ENCODE data around the gene NFU1. TPM values are rescaled to one million over a fixed set of nuclear protein-coding genes. Genes with fewer than 3 reads are reported as not detected.

The NFU1 gene
- total and polyA plus RNA-seq, 9 of the 15 experiments (the other 6 are each of a cell fraction or from before 2014, with no cell fraction given) = 33.3 to 61.8 (median 53.7) TPM

GRCh38 chr2:69471793-69472192 lies 34.6 kb upstream of the NFU1 start:
- no peak overlapping the region for H3K4me2 ChIP-seq (ENCODE audit: insufficient read depth, low read length)
- FAIRE-seq (no peak), ATAC-seq (no peak), DNase-seq (ENCODE audit: extremely low read depth in 1 of 4, low spot score in 3 of 4) (no peak)
- no TSS peak for BruUV-seq (replicated peaks)
- H4K20me1 ChIP-seq (replicated peaks; ENCODE audit: control insufficient read depth, insufficient read depth, low read length) = no peaks in the 10 kb centered on the region
- no peaks in the 10 kb centered on the region for H3K9me1 ChIP-seq (ENCODE audit: control insufficient read depth, insufficient read depth, low read length)
- H3K4me3 ChIP-seq = no peak overlapping the region
- no peak overlapping the region for H2AFZ ChIP-seq (ENCODE audit: low read depth, low read length)
- in situ Hi-C loops (cut with MboI) = no loop called here
- H3K4me1 ChIP-seq (replicated peaks in 1 of 2; ENCODE audit: control insufficient read depth in 2 of 2, insufficient read depth in 2 of 2, low read length in 2 of 2) = no peaks in the 10 kb centered on the region
- H3K27ac ChIP-seq (ENCODE audit: extremely low read depth, low read depth, low read length) = no peak overlapping the region
- H3K9ac ChIP-seq (ENCODE audit: insufficient read depth in 1 of 2, low read depth in 2 of 2, low read length in 2 of 2) = no peak overlapping the region
- intact Hi-C loops (cut with micrococcal nuclease) = no loop called here
- H3K36me3 ChIP-seq (ENCODE audit: control insufficient read depth, insufficient read depth, low read length) = no peaks in the 10 kb centered on the region
- H3K79me2 ChIP-seq (ENCODE audit: control insufficient read depth, insufficient read depth, low read length) = no peaks in the 10 kb centered on the region
- CTCF ChIA-PET (ENCODE audit: low intra/inter-chr PET ratio) = no interaction called here
- POLR2A ChIA-PET = no interaction called here
- no peak for TF ChIP-seq HDAC2 (IDR thresholded peaks at IDR 0.05)
- no peaks in the 10 kb centered on the region for H3K27me3 ChIP-seq (ENCODE audit: control insufficient read depth in 2 of 2, insufficient read depth in 2 of 2, low read length in 2 of 2)
- WGBS (ENCODE audit: insufficient coverage, low coverage, missing lambda C conversion rate) = 42% methylated on average over 2 of the region's 2 CpGs
- no peaks in the 10 kb centered on the region for H3K9me3 ChIP-seq (replicated peaks; ENCODE audit: control insufficient read depth, insufficient read depth, low read depth, low read length)

- BruUV-seq (replicated peaks) = no TSS peak
Observed at GRCh38 chr2:69470911-69471310, 33.7 kb upstream of the NFU1 start.

More at GRCh38 chr2:69470911-69471310, 33.7 kb upstream of the NFU1 start:
- Histone ChIP-seq H3K9me3 (replicated peaks; ENCODE audit: control insufficient read depth, insufficient read depth, low read depth, low read length) (no peaks in the 10 kb centered on the region), H3K79me2 (ENCODE audit: control insufficient read depth, insufficient read depth, low read length) (no peaks in the 10 kb centered on the region), H3K36me3 (ENCODE audit: control insufficient read depth, insufficient read depth, low read length) (no peaks in the 10 kb centered on the region), H3K9ac (ENCODE audit: insufficient read depth in 1 of 2, low read depth in 2 of 2, low read length in 2 of 2) (no peak overlapping the region), H2AFZ (ENCODE audit: low read depth, low read length) (no peak overlapping the region), H3K27me3 (ENCODE audit: control insufficient read depth in 2 of 2, insufficient read depth in 2 of 2, low read length in 2 of 2) (no peaks in the 10 kb centered on the region), H3K27ac (ENCODE audit: extremely low read depth, low read depth, low read length) (no peak overlapping the region), H3K9me1 (ENCODE audit: control insufficient read depth, insufficient read depth, low read length) (no peaks in the 10 kb centered on the region), H3K4me1 (replicated peaks in 1 of 2; ENCODE audit: control insufficient read depth in 2 of 2, insufficient read depth in 2 of 2, low read length in 2 of 2) (no peaks in the 10 kb centered on the region), H4K20me1 (replicated peaks; ENCODE audit: control insufficient read depth, insufficient read depth, low read length) (no peaks in the 10 kb centered on the region), H3K4me3 (no peak overlapping the region), H3K4me2 (ENCODE audit: insufficient read depth, low read length) (no peak overlapping the region)
- FAIRE-seq (no peak), ATAC-seq (no peak), DNase-seq (ENCODE audit: extremely low read depth in 1 of 4, low spot score in 3 of 4) (no peak)
- no peak for TF ChIP-seq ATF1 (CRISPR knock-in tag; IDR thresholded peaks at IDR 0.05)
- no peak for TF ChIP-seq ATF1 (tag; IDR thresholded peaks at IDR 0.05)
- TF ChIP-seq TOE1 (IDR thresholded peaks at IDR 0.05; ENCODE audit: borderline replicate concordance) = no peak
- no peak for TF ChIP-seq TOE1 (CRISPR knock-in tag; IDR thresholded peaks at IDR 0.05; ENCODE audit: borderline replicate concordance, low read depth)
- no peak for TF ChIP-seq SIN3A (IDR thresholded peaks at IDR 0.05; ENCODE audit: borderline replicate concordance in 2 of 2, control insufficient read depth in 1 of 2, low read depth in 2 of 2, low read length in 2 of 2)
- TF ChIP-seq ZNF280A (IDR thresholded peaks at IDR 0.05; ENCODE audit: low read depth, partially characterized antibody) = no peak
- TF ChIP-seq BDP1 (IDR thresholded peaks at IDR 0.05; ENCODE audit: insufficient read depth, insufficient read length) = no peak
- no peak for TF ChIP-seq NCOA6 (IDR thresholded peaks at IDR 0.05)
- intact Hi-C loops (cut with micrococcal nuclease) (no loop called here), in situ Hi-C loops (cut with MboI) (no loop called here)
- ChIA-PET CTCF (ENCODE audit: low intra/inter-chr PET ratio) (no interaction called here), POLR2A (interaction anchor here (1.6 kb wide), 1 partner anchor 11 kb away, joined by 4 read pairs; no protein-coding TSS in a partner anchor)
- 29% methylated on average over 5 of the region's 5 CpGs for WGBS (ENCODE audit: insufficient coverage, low coverage, missing lambda C conversion rate)

All from K562 (cell line).